ENCODE results near the gene PHIP.

DNA sequence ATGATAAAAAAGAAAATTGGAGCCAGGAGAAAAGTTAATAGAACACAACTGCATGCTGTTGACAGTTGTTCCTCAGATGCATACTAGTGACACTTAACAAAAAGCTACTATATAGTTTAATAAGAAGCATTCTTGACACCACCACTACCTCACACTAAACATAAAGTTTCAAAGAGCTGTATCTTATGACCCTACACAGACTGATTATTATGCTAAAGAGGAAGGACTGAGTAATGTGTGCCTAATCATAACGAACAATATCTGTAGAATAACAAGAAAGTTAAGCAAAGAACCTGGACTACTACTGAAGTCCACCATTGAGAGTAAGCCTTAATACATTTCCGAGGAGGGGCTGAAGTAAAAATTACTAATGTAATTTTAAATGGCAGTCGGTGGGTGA is 110.9 kb downstream of the PHIP start:
- TF ChIP-seq, protein P1, sequence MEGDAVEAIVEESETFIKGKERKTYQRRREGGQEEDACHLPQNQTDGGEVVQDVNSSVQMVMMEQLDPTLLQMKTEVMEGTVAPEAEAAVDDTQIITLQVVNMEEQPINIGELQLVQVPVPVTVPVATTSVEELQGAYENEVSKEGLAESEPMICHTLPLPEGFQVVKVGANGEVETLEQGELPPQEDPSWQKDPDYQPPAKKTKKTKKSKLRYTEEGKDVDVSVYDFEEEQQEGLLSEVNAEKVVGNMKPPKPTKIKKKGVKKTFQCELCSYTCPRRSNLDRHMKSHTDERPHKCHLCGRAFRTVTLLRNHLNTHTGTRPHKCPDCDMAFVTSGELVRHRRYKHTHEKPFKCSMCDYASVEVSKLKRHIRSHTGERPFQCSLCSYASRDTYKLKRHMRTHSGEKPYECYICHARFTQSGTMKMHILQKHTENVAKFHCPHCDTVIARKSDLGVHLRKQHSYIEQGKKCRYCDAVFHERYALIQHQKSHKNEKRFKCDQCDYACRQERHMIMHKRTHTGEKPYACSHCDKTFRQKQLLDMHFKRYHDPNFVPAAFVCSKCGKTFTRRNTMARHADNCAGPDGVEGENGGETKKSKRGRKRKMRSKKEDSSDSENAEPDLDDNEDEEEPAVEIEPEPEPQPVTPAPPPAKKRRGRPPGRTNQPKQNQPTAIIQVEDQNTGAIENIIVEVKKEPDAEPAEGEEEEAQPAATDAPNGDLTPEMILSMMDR (IDR thresholded peaks at IDR 0.05; ENCODE audit: low read depth, low read length): no peak
- TF ChIP-seq EZH2phosphoT487 (IDR thresholded peaks at IDR 0.05; ENCODE audit: low read depth): no peak

Data from OCI-LY3 (cell line).